Measurements from ENCODE around the gene KCNQ1OT1. TPM values are rescaled to one million over a fixed set of nuclear protein-coding genes. Genes with fewer than 3 reads are reported as not detected.

KCNQ1OT1 gene
- total RNA-seq, 4 donors from 2014 or later: 0.21 to 1.9 (median 1.2) TPM

GRCh38 chr11:2655834-2656622 is 43.8 kb downstream of the KCNQ1OT1 start:
- Histone ChIP-seq H3K27ac (no peak overlapping the region), H3K4me3 (no peak overlapping the region), H3K9me3 (peaks cover 0 to 54% (median 11%) of the 10 kb centered on the region in 3 donors), H3K4me1 (no peaks in the 10 kb centered on the region), H3K27me3 (no peaks in the 10 kb centered on the region), H3K36me3 (no peaks in the 10 kb centered on the region)
- no peak for TF ChIP-seq POLR2A (IDR thresholded peaks at IDR 0.05)
- 49% methylated on average over 6 of the region's 6 CpGs for WGBS, 2 donors
- DNase-seq: no peak
- intact Hi-C loops (cut with DNase I): no loop called here

- Histone ChIP-seq H3K4me3 (no peak overlapping the region), H3K27me3 (no peaks in the 10 kb centered on the region), H3K4me1 (no peaks in the 10 kb centered on the region), H3K36me3 (no peaks in the 10 kb centered on the region), H3K9me3 (peaks cover 0 to 54% (median 19%) of the 10 kb centered on the region in 3 donors), H3K27ac (no peak overlapping the region)
- TF ChIP-seq POLR2A (IDR thresholded peaks at IDR 0.05): no peak
- TF ChIP-seq, protein P1, sequence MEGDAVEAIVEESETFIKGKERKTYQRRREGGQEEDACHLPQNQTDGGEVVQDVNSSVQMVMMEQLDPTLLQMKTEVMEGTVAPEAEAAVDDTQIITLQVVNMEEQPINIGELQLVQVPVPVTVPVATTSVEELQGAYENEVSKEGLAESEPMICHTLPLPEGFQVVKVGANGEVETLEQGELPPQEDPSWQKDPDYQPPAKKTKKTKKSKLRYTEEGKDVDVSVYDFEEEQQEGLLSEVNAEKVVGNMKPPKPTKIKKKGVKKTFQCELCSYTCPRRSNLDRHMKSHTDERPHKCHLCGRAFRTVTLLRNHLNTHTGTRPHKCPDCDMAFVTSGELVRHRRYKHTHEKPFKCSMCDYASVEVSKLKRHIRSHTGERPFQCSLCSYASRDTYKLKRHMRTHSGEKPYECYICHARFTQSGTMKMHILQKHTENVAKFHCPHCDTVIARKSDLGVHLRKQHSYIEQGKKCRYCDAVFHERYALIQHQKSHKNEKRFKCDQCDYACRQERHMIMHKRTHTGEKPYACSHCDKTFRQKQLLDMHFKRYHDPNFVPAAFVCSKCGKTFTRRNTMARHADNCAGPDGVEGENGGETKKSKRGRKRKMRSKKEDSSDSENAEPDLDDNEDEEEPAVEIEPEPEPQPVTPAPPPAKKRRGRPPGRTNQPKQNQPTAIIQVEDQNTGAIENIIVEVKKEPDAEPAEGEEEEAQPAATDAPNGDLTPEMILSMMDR (IDR thresholded peaks at IDR 0.05): no peak
- no peak for DNase-seq
- 74 to 92% methylated on average over 5 to 6 of the region's 6 CpGs for WGBS, 2 donors
- intact Hi-C loops (cut with DNase I): no loop called here
These were observed 44.6 kb downstream of the KCNQ1OT1 start for GRCh38 chr11:2655016-2655719.

- no peak for TF ChIP-seq POLR2A (IDR thresholded peaks at IDR 0.05)
- TF ChIP-seq, protein P1 (IDR thresholded peaks at IDR 0.05): no peak
- Histone ChIP-seq H3K9me3 (peaks cover 0 to 58% (median 30%) of the 10 kb centered on the region in 3 donors), H3K4me1 (no peaks in the 10 kb centered on the region), H3K4me3 (no peak overlapping the region), H3K27ac (no peak overlapping the region), H3K27me3 (no peaks in the 10 kb centered on the region), H3K36me3 (no peaks in the 10 kb centered on the region)
- DNase-seq: no peak
- intact Hi-C loops (cut with DNase I): no loop called here
- 85 to 89% methylated on average over 8 to 10 of the region's 16 CpGs for WGBS, 2 donors
These were observed 45.7 kb downstream of the KCNQ1OT1 start for GRCh38 chr11:2653930-2654739.

DNA sequence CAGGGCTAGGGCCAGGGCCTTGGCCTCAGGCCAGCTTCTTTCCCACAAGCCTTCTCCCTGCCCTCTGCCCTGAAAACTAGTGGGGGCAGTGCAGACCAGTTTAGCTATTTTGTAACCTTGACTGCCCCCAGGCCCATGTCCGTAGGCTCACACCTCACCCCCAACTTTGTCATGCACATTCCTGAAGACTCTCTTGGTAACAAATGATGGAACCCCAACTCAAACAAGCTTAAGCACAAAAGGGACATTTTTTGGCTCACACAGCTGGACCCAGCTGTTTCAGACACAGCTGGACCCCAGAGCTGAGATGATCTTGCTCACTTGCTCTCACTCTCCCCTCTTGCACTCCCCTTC is 46.6 kb downstream of the KCNQ1OT1 start:
- Histone ChIP-seq H3K36me3 (no peaks in the 10 kb centered on the region), H3K9me3 (peaks cover 0 to 57% (median 31%) of the 10 kb centered on the region in 3 donors), H3K27me3 (no peaks in the 10 kb centered on the region), H3K4me1 (no peaks in the 10 kb centered on the region), H3K27ac (no peak overlapping the region), H3K4me3 (no peak overlapping the region)
- no peak for DNase-seq
- intact Hi-C loops (cut with DNase I): no loop called here
- 89 to 100% methylated on average over 1 of the region's 1 CpG for WGBS, 2 donors
- TF ChIP-seq, protein P1 (IDR thresholded peaks at IDR 0.05): no peak

DNA sequence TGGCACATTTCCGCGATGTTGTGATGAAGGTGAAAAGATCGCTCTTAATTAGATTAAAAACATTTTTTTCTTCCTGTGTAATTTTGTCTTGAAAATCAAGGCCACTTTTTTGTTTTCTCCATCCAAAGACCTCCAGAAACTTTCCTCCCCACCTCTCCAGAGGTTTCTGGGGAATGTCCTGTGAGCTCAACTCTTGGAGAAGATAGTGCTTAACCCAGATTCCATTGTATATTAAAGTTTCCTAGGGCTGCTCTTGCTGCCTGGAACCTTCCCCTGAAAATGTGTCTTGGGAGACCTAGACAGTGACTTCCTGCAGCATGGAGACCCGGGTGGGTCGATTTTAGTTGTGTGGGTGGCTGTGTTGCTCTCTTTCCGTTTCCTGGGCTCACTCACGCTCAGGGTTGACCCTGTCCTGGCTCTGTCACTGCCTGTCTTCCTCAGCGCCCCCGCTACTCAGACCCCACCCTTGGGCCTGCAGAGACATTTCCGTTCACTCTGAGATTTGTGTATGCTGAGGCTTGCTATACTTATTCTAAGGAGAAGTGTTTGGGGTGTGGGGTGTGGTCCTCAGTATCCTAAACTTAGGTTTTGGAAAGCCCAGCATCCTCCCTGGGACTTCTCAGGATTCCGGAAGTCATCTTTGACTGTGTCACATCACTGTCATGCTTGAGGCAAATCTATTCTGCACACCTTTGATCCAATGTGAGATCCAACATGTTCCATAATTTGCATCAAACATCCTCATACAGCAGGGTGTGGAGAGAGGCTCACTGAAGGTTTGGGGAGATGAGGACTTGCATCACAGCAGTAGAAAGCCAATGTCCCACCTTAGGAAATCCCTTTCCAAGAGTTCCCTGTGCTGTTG is 47.2 kb downstream of the KCNQ1OT1 start:
- H3K27ac ChIP-seq: no peak overlapping the region
- no peaks in the 10 kb centered on the region for H3K27me3 ChIP-seq
- no peaks in the 10 kb centered on the region for H3K36me3 ChIP-seq
- 77 to 78% methylated on average over 11 of the region's 11 CpGs for WGBS, 2 donors
- TF ChIP-seq POLR2A (IDR thresholded peaks at IDR 0.05): no peak
- TF ChIP-seq, protein P1 (IDR thresholded peaks at IDR 0.05): no peak
- no peak overlapping the region for H3K4me3 ChIP-seq
- H3K9me3 ChIP-seq: peaks cover 0 to 62% (median 31%) of the 10 kb centered on the region in 3 donors
- intact Hi-C loops (cut with DNase I): no loop called here
- no peak for DNase-seq
- H3K4me1 ChIP-seq: no peaks in the 10 kb centered on the region

Measured in esophagus squamous epithelium (tissue), 5 donors.